Measurements from ENCODE around the gene UTS2B. TPM values are rescaled to one million over a fixed set of nuclear protein-coding genes. Genes with fewer than 3 reads are reported as not detected.

UTS2B gene
- total and polyA plus RNA-seq, 10 of the 15 experiments (the other 5 are each of a cell fraction or from before 2014, with no cell fraction given) = 0.15 to 0.72 (median 0.44) TPM

DNA sequence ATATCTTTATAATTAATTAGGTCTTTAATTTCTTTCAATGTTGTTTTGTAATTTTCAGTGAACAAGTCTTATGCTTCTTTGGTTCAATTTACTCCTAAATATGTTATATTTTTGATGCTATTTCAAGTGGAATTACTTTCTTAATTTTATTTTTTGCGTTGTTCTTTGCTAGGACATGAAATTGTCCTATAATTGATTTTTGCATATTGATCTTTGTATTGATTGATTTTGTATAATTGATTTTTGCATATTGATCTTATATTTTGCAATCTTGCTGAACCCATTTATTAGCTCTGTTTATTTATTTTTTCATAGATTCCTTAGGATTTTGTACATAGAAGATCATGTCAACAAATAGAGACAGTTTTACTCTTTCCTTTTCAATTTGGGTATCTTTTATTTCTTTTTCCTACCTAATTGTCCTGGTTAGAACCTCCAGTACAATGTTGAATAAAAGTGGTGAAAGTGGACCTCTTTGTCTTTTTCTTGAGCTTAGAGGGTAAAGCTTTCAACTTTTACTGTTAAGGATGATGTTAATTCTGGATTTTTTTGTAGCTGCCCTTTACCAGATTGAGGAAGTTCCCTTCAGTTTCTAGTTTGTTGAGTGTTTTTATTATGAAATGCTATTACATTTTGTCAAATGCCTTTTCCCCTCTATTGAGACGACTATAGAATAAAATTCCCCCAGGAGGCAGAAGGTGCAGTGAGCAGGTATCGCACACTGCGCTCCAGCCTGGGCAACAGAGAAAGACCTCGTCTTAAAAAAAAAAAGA, 37.9 kb downstream of the UTS2B start:
- H3K36me3 ChIP-seq (ENCODE audit: control insufficient read depth in 2 of 2, insufficient read depth in 2 of 2, low read length in 1 of 2) = no peaks in the 10 kb centered on the region
- intact Hi-C loops (cut with micrococcal nuclease; ENCODE audit: unreplicated experiment) (no loop called here), in situ Hi-C loops (cut with MboI) (no loop called here)
- no peak for DNase-seq (ENCODE audit: low read depth, low spot score)
- H3K79me2 ChIP-seq (ENCODE audit: control insufficient read depth, insufficient read depth, low read length) = no peaks in the 10 kb centered on the region
- ChIA-PET CTCF (interaction anchor here (0.9 to 4.7 kb wide), 8 partner anchors 9 to 156 kb away, joined by 3 to 26 read pairs (median 4); partner anchors contain the start of gene CCDC50), RAD21 (ENCODE audit: unreplicated experiment) (interaction anchor here (0.7 to 4.3 kb wide), 20 partner anchors 9 to 155 kb away, joined by 3 to 55 read pairs (median 5); partner anchors contain the start of genes CCDC50 and UTS2B), POLR2A (interaction anchor here (0.7 to 3.0 kb wide), 5 partner anchors 8 to 49 kb away, joined by 3 to 17 read pairs (median 3); no protein-coding TSS in a partner anchor), SMC1A (ENCODE audit: uncharacterized antibody, unreplicated experiment) (interaction anchor here (0.6 to 12.4 kb wide), 20 partner anchors 9 to 157 kb away, joined by 3 to 375 read pairs (median 4); partner anchors contain the start of genes CCDC50 and UTS2B)
- H3K9me3 ChIP-seq (replicated peaks; ENCODE audit: control insufficient read depth, insufficient read depth, low read length) = no peaks in the 10 kb centered on the region
- no peak overlapping the region for H3K27ac ChIP-seq (ENCODE audit: control insufficient read depth, insufficient read depth)
- ATAC-seq = no peak
- H3K27me3 ChIP-seq (replicated peaks in 1 of 2; ENCODE audit: control insufficient read depth in 2 of 2, insufficient read depth in 2 of 2, low read length in 1 of 2) = no peaks in the 10 kb centered on the region
- 61% methylated on average over 5 of the region's 5 CpGs for WGBS (ENCODE audit: insufficient coverage, insufficient replicate concordance, low lambda C conversion rate, missing lambda C conversion rate)
- peaks cover 30% of the 10 kb centered on the region for H3K4me1 ChIP-seq (ENCODE audit: control insufficient read depth, insufficient read depth, low read length)
- H2AFZ ChIP-seq (ENCODE audit: control insufficient read depth, low read depth, low read length) = no peak overlapping the region
- no peak overlapping the region for H3K9ac ChIP-seq (ENCODE audit: control insufficient read depth, insufficient read depth, low read length)
- no TSS peak for BruUV-seq (replicated peaks)
- H3K4me3 ChIP-seq = no peak overlapping the region
- FAIRE-seq = no peak
- TF ChIP-seq IKZF2 (IDR thresholded peaks at IDR 0.05) = no peak
- TF ChIP-seq, protein P1, sequence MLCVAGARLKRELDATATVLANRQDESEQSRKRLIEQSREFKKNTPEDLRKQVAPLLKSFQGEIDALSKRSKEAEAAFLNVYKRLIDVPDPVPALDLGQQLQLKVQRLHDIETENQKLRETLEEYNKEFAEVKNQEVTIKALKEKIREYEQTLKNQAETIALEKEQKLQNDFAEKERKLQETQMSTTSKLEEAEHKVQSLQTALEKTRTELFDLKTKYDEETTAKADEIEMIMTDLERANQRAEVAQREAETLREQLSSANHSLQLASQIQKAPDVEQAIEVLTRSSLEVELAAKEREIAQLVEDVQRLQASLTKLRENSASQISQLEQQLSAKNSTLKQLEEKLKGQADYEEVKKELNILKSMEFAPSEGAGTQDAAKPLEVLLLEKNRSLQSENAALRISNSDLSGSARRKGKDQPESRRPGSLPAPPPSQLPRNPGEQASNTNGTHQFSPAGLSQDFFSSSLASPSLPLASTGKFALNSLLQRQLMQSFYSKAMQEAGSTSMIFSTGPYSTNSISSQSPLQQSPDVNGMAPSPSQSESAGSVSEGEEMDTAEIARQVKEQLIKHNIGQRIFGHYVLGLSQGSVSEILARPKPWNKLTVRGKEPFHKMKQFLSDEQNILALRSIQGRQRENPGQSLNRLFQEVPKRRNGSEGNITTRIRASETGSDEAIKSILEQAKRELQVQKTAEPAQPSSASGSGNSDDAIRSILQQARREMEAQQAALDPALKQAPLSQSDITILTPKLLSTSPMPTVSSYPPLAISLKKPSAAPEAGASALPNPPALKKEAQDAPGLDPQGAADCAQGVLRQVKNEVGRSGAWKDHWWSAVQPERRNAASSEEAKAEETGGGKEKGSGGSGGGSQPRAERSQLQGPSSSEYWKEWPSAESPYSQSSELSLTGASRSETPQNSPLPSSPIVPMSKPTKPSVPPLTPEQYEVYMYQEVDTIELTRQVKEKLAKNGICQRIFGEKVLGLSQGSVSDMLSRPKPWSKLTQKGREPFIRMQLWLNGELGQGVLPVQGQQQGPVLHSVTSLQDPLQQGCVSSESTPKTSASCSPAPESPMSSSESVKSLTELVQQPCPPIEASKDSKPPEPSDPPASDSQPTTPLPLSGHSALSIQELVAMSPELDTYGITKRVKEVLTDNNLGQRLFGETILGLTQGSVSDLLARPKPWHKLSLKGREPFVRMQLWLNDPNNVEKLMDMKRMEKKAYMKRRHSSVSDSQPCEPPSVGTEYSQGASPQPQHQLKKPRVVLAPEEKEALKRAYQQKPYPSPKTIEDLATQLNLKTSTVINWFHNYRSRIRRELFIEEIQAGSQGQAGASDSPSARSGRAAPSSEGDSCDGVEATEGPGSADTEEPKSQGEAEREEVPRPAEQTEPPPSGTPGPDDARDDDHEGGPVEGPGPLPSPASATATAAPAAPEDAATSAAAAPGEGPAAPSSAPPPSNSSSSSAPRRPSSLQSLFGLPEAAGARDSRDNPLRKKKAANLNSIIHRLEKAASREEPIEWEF (IDR thresholded peaks at IDR 0.05; ENCODE audit: insufficient replicate concordance, low read depth, low read length) = peak; percentile 57
- no peak for TF ChIP-seq NFXL1 (IDR thresholded peaks at IDR 0.05; ENCODE audit: borderline replicate concordance)
- H3K4me2 ChIP-seq (ENCODE audit: control insufficient read depth, insufficient read depth) = no peak overlapping the region; the same call in 1 of the 2 replicates
- no peaks in the 10 kb centered on the region for H4K20me1 ChIP-seq (ENCODE audit: control insufficient read depth, insufficient read depth)
